GM18909 (cell line): ENCODE data around the gene UPK2.
"Not testable (repeated sequence)": the region's sequence is repeated elsewhere in the genome, so short reads cannot be mapped to it uniquely, and the experiment has no call there.

ENCODE experiments used
- ATAC-seq: cut with Tn5 transposase; IDR thresholded peaks from one replicate; pipeline ENCODE4 v1.9.1; 2021; ENCODE audit warnings: mild to moderate bottlenecking; ENCODE audit not compliant: unreplicated experiment, poor library complexity

Gene UPK2

DNA sequence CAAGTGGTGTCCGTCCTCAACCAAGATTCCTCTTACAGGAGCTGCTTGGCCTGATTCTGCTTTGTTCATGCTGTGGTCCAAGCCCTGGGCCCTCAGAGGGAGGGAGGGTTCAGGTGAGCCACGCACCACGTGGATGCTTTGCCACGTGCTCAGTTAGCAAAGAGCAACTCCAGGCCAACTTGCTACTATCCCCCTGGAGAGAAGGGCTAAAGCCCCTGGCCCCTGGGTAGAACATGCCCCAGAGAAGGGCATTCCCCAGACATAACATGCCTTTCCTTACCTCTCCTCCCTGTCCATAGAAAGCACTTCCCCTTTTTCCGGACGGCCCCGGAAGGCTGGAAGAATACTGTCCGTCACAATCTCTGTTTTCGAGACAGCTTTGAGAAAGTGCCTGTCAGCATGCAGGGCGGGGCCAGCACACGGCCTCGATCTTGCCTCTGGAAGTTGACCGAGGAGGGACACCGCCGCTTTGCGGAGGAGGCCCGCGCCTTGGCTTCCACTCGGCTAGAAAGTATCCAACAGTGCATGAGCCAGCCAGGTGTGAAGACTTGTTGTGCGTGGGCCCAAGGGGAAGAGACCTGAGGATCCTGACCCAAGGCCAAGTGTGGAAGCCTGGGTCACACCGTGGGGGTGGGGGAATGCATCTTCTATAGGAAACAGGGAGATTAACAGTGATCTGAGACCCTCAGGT, 24.2 kb downstream of the UPK2 start:
- ATAC-seq = no peak

DNA sequence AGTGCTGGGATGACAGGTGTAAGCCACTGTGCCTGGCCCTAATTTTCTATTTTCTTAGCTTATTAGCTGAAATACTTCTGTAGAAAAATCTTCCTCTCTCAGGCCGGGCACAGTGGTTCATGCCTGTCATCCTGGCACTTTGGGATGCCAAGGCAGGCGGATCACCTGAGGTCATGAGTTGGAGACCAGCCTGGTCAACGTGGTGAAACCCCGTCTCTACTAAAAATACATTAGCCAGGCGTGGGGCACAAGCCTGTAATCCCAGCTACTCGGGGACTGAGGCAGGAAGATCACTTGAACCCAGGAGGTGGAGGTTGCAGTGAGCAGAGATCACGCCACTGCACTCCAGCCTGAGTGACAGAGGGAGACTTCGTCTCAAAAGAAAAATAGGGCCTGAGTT, 28.2 kb downstream of the UPK2 start:
- not testable (repeated sequence) for ATAC-seq

- no peak for ATAC-seq
Measured at GRCh38 chr11:118984825-118985224, 28.7 kb downstream of the UPK2 start.

DNA sequence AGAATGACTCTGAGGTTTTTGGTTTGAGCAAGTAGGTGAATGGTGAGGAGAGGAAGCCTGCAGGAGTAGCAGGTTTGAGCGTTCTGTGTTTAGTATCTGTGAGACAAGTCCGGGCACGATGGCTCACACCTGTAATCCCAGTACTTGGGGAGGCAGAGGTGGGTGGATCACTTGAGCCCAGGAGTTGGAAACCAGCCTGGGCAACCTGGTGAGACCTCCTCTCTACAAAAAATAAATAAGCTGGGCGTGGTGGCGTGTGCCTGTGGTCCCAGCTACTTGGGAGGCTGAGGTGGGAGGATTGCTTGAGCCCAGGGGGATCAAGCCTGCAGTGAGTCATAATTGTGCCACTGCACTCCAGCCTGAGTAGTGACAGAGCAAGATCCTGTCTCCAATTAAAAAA, 32.2 kb downstream of the UPK2 start:
- ATAC-seq = no peak

DNA sequence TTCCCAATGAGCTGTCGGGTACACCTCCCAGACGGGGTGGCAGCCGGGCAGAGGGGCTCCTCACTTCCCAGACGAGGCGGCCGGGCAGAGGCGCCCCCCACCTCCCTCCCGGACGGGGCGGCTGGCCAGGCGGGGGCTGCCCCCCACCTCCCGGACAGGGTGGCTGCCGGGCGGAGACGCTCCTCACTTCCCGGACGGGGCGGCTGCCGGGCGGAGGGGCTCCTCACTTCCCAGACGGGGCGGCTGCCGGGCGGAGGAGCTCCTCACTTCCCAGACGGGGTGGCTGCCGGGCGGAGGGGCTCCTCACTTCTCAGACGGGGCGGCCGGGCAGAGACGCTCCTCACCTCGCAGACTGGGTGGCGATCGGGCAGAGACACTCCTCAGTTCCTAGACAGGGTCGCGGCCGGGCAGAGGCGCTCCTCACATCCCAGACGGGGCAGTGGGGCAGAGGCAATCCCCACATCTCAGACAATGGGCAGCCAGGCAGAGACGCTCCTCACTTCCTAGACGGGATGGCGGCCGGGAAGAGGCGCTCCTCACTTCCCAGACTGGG, 35.5 kb downstream of the UPK2 start:
- ATAC-seq = not testable (repeated sequence)

GRCh38 chr11:118996926-118997626, 41.0 kb downstream of the UPK2 start:
- ATAC-seq = peak; percentile 1

DNA sequence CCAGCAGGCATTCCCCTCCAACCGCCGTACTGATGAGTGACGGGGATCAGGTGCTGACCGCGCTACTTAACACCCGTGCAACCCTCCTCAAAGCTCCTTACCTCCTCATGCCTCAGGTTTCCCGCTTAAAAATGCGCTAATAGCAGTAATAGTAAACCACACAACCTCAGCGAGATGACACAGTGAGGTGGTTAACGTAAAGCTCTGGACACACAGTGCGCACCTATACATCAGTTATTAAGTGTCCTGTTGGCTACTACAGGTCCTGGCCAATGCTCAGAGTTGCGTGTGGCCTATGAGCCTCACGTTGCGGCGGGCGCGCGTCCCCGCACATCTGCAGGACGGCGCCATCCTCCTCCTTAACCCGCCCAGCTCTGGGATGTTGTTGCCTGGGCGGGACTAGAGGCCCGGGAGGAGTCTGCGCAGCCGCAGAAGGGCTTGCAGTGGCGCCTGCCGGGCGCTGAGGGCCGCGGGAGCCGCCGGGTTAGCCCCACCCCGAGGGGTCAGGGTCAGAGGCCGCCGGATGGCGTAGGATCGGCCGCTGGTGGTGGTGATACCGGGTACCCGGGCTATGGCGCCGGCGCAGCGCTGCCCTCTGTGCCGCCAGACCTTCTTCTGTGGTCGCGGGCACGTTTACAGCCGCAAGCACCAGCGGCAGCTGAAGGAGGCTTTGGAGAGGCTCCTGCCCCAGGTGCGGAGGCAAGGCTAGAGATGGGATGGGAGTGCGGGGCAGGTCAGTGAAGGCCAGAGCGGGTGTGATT, 41.7 kb downstream of the UPK2 start, which contains the start of gene CENATAC:
Gene CENATAC, plus strand, starts transcription at position 512 of the 761 bp plus-strand sequence. Its CDS starts 60 bp downstream, at position 572.
- ATAC-seq = peak; percentile 95

DNA sequence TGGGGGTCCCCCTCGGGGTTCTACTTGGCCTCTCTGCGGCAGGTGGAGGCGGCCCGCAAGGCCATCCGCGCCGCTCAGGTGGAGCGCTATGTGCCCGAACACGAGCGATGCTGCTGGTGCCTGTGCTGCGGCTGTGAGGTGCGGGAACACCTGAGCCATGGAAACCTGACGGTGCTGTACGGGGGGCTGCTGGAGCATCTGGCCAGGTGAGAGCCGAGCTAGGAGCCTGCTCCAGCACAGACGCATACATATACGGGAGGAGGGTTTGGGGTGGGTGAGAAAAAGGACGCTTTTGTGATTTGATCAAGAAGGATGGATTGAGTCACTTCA, 42.3 kb downstream of the UPK2 start:
- peak; percentile 18 for ATAC-seq

DNA sequence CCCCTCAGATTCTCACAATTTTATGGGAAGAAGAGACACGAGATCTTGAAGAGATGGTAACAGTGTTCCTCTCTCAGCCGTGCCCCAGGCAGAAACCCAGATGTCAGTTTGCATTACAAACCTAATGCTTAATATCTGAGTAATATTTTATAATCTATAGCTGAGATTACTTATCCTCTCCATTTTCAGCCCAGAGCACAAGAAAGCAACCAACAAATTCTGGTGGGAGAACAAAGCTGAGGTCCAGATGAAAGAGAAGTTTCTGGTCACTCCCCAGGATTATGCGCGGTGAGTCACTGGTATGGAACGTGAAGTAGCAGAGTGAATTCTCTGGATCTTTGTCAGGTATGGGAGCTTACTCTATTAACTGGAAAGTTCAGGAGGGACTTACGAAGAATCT, 42.7 kb downstream of the UPK2 start:
- no peak for ATAC-seq

DNA sequence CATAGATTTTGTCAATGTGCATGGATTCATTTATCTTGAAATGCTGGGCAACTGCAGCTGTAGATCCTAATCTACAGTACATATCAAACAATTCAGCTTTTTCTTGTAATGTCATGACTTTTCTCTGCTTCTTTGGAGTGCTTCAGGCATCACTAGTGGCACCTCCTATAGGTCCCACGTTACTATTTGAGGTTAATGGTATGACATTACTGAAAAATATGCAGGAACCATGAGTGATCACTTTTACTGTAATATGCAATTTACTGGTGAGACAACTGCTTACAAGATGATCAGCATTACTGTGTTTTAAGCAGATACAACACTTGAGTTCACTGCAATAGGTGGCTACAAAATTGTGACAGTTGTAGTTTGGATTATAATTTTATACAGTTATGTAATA, 44.8 kb downstream of the UPK2 start:
- no peak for ATAC-seq

GRCh38 chr11:119006656-119007055, 50.6 kb downstream of the UPK2 start:
- no peak for ATAC-seq
